Measurements from ENCODE around the gene MB21D2.

The MB21D2 gene

GRCh38 chr3:192879346-192880031 is 38.2 kb downstream of the MB21D2 start:
- no peak for TF ChIP-seq CTCF (IDR thresholded peaks at IDR 0.05)

DNA sequence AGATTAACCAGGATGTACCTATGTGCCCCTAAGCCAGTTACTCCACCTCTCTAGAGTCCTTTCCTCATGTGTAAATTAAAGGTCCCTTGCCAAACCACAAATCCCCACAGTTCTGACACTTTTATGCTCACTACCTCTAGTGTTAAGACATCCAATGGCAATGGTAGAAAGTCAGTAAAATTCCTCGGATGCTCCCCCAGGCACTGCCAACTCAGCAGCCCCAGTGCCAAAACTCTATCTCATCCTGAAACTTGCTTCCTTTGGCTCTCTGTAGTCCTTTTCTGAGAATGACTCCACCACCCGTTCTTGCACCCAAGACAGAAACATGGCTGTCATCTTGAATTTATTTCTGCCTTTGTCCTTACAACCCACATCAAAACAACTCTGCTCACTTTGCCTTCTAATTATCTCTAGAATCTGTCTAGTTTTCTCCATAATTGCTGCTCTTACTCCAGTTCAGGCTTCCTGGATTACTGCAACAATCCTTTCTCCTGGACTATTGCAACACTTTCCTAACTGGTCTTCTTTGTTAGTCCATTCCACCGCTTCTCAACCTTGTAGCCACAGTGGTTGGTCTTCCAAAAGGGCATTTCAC is 41.6 kb downstream of the MB21D2 start:
- TF ChIP-seq CTCF (IDR thresholded peaks at IDR 0.05), result no peak

- no peak for TF ChIP-seq CTCF (IDR thresholded peaks at IDR 0.05)
Observed at GRCh38 chr3:192870822-192871221, 46.8 kb downstream of the MB21D2 start.

GRCh38 chr3:192869131-192870031 is 48.3 kb downstream of the MB21D2 start:
- TF ChIP-seq CTCF (IDR thresholded peaks at IDR 0.05), result no peak

GRCh38 chr3:192867645-192868044 is 50.0 kb downstream of the MB21D2 start:
- TF ChIP-seq CTCF (IDR thresholded peaks at IDR 0.05), result no peak

DNA sequence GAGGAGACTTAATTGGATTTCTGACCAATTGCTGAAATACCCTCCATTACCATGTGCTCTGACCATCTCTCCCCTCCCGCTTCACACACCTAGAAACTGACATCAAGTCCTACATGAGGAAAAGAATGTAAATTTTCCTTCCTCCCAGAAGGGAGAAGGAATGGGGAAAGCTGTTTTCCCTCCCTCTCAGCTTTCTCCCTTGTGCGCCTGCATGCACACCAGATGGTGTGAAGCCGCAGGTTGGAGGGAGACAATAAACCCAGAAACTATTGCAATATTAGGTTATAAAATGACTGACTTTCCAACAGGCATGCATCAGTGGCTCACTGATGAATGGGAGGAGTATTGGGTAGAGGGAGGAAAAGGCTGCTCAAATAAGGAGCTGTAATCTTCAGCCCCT is 50.9 kb downstream of the MB21D2 start:
- TF ChIP-seq CTCF (IDR thresholded peaks at IDR 0.05), result no peak

DNA sequence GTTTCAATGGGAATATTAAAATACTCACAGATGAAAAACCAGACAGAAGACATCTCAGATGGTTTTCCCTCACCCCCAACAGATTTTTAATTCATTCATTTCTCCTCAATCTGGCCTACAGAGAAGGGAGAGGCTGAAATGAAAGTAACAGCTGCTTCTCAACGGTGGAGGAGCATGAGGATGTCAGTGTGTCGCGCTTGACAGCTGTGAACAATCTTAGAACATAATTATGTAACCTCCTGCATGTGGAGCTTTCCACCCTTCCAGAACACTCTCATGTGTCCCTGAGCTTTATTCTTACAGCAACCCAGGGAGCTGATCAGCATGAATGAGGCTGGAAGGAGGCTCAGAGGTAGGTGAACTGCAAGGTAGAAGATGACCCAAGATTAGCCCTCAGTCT is 52.7 kb downstream of the MB21D2 start:
- TF ChIP-seq CTCF (IDR thresholded peaks at IDR 0.05), result no peak
